ENCODE results near the gene WDR5B.

DNA sequence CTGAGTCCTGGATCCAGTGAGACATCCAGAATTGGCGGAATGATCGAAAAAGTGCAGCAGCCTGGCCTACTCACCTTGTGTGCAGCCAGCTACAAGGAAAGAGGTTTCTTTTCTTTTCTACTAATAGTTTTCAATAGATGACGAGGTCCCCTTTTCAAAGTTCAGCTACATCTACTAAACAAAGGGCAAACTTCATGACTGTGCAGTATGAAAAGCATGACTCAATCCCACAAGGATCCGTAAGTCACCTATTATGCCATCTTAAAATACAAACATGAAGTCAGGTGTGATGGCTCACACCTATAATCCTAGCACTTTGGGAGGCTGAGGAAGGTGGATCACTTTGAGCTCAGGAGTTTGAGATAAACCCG is 49.5 kb downstream of the WDR5B start:
- TF ChIP-seq POLR2AphosphoS5 (IDR thresholded peaks at IDR 0.05; ENCODE audit: borderline replicate concordance, low read depth, low read length) (no peak), EZH2 (IDR thresholded peaks at IDR 0.05) (no peak)
